Bone marrow (tissue), 2 donors: ENCODE data around the gene GRM6.

Experiments
- DNase-seq, 2 donors: peaks; one replicate each; lab custom pipeline; 2025; lab: John Stamatoyannopoulos, UW

GRM6 gene

DNA sequence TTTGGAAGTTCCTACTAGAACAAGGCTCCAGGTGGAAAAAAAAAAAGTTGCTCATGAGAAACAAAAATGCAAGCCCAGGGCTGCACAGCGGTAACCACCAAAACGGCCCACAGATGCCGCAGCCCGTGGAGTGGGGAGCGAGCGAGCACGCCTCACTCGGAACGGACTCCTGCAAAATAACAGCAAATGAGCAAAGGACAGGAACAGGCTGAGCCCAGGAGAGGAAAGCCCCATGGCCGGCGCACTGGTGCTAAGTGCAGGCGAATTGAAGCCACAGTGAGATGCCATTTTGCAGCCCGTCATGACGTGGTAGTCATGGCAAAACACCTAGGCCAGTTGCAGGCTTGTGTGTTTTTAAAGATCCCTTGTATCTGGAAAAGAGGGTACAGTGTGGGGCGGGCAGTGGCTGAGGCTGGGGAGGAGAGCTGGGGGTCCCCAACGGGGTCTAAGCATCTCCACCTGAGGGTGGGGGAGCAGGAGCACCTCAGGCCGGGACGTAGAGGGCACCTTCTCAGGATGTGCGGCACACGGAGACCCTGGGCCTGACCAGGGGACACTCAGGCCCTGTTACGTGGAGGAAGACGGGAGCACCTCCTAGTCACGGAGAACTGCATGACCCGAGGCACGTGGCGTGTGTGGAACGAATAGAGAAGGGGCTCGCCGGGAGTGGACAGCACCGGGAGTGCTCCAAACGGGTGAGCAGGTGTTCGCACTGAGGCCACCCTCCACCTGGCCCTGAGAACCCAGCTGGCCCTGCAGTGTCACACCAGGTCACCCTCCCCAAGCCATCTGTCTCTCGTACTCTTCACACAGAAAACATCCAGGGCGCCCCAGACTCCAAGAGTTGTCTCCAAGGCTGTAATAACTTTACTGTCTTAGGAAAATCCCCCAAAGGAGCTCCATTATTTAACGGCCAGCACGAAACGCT, 10.7 kb downstream of the GRM6 start:
- DNase-seq = no peak

DNA sequence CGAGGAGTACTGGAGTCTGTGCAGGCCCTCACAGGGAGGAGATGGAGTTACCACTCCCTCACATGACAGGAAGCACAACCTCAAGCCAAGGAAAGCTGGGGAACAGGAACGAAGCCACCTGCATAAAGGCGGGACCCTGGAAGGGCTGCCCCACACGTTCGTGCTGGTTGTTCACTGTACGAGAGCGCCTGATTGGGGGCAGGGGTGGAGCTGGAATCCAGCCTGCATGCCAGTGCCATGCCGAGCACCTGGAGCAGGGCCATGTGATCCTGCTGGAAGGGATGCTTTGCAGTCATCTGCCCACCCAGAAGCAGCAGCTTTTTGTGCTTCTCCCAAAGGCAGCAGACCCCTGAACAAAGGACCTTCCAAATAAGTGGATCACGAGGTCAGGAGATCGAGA, 11.4 kb downstream of the GRM6 start:
- no peak for DNase-seq

DNA sequence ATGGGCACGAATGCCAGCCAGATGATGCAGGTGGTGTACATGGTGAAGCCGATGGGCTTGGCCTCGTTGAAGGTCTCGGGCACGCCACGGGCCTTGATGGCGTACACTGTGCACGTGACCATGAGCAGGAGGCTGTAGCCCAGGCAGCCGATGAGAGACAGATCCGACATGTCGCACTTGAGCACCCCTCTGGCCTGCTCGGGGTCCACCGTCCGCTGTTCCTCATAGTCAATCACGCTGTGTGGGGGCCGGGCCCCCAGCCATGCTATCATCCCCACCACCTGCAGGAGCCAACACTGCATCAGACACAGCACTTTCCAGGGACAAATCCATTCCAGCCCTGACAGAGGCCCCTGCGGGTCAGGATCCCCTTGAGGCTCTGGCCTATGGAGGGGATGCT, 12.2 kb downstream of the GRM6 start:
- DNase-seq = no peak

DNA sequence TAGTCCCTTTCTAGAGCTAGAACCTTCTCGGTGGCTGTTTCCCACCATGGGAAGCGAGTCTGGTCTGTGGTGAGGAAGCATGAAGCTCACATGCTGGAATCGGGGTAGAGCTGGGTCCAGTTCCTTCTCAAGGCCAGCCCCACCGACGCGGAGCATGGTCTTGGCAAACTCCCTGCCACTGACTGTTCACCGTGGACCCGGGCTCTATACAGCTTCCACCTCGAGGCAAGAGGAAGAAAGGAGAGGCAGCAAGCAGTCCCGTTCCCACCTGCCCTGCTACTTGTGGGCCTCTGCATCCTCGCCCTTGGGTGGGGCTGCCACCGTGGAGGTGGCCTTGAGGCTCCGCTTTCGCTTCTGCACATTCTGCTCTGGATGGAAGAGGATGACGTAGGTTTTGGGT, 13.7 kb downstream of the GRM6 start:
- DNase-seq = no peak

DNA sequence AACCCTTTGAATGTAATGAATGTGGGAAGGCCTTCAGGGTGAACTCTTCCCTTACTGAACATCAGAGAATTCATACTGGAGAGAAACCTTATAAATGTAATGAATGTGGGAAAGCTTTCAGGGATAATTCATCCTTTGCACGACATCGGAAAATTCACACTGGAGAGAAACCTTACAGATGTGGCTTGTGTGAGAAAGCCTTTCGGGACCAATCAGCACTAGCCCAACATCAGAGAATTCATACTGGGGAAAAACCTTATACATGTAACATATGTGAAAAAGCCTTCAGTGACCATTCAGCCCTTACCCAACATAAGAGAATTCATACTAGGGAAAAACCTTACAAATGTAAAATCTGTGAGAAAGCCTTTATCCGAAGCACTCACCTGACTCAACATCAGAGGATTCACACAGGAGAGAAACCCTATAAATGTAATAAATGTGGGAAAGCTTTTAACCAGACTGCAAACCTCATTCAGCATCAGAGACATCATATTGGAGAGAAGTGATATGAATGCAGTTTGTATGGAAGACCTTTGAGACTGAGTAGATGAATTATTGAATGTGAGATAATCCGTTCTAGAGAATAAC, 29.6 kb downstream of the GRM6 start:
- no peak for DNase-seq

DNA sequence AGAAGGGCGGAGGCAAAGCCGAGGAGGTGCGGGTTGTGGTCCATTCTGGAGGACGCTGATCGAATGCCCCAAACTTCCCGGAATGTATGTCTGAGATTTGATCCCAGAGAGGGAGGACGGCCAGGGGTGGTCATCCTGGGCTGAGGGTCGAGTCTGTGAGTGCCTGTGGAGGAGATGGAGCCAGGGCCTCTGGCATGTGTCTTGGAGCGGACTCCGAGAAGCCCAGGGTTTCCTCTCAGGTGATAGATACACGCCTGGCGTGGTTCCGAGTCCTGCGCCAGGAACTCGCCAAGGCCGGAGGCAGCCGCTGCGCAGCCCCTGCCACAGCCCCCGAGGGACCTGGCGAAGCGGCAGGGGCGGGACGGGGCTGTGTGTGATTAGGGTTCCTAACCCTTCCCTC, 53.8 kb downstream of the GRM6 start:
- DNase-seq = no peak

DNA sequence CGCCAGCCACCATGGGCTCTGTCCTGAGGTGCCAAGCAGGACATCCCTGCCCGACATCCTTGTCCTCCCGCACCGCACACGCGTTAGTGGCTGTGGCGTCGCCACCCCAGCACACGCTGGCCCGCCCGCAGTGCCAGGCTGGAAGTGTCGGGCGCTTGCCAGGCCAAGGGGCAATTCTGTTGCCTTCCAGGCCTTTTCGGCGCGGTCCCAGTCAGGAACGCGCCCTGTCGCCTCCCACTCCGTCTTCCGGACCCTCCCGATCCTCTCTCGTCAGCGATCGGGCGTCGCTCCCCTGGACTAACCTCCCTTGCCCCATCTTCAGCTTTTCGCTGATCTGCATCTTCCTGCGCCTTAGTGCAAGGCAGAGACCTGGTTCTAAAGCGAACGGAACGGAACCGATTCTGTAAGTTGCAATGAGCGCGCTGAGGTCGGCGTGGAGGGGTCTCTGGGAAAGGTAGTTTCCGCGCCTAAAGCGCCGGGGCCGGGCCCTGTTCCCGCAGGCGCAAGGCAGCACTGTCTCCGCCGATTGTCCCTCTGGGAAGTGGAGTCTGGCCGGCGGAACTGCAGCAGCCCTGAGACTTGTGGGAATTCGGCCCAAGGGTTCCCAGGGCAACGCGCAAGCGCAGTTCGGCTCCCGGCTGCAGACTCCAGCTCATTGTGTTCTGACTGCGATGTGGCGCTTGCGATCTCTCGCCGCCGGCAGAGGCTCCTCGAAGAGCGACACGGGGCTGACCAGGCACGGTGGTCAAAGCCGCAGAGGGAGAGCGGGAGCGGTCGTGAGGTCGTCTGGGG, 54.4 kb downstream of the GRM6 start, which contains the start of gene ZNF454:
Gene ZNF454 (plus strand): TSS at position 630 of the 792 bp plus-strand sequence. CDS start 1,594 bp downstream, outside the sequence.
- no peak for DNase-seq

DNA sequence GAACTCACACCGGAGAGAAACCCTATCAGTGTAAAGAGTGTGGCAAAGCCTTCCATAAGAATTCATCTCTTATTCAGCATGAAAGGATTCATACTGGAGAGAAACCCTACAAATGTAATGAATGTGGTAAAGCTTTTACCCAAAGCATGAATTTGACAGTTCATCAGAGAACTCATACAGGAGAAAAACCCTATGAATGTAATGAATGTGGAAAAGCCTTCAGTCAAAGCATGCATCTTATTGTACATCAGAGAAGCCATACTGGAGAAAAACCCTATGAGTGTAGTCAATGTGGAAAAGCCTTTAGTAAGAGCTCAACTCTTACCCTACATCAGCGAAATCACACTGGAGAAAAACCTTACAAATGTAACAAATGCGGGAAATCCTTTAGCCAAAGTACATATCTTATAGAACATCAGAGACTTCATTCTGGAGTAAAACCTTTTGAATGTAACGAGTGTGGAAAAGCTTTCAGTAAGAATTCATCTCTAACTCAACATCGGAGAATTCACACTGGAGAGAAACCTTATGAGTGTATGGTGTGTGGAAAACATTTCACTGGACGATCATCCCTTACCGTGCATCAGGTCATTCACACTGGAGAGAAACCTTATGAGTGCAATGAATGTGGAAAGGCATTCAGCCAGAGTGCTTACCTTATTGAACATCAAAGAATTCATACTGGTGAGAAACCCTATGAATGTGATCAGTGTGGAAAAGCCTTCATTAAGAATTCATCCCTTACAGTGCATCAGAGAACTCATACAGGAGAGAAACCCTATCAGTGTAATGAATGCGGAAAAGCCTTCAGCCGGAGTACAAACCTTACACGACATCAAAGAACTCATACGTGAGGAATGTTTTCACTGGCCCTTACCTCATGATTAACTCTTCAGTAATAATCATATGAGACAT, 63.0 kb downstream of the GRM6 start:
- no peak for DNase-seq
